Stimulated activated CD4-positive, alpha-beta T cell treated with anti-CD3 and anti-CD28 coated beads, Interleukin-1b, Interleukin-23, amount 100 ng/mL, for 1 hour (primary cell): ENCODE data around the gene CHEK1.
"Not testable (repeated sequence)": the region's sequence is repeated elsewhere in the genome, so short reads cannot be mapped to it uniquely, and the experiment has no call there.

Source experiments
- DNase-seq, 2 donors: peaks; one replicate each; pipeline ENCODE4 v3.0.0-alpha.2; 2020; ENCODE audit warnings: low read depth in 2 of 2

CHEK1 gene

DNA sequence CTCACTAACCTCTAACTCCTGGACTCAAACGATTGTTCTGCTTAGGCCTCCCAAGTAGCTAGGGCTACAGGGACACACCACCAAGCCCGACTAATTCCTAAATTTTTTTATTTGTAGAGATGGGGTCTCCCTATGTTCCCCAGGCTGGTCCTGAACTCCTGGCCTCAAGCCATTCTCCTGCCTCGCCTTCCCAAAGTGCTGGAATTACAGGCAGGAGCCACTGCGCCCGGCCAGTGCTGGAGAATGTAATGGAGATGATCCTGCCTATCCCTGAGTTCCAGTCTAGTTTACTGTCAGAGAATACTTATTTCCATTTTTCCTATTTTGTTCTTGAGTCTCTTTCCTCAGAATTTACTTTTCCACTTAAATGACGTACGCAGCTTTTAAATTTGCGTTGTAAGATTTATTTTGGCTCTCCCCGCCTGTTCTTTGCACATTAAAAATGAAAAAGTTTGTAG is at the start of gene CHEK1:
CHEK1 (plus strand) TSS at position 408 of the 458 bp plus-strand sequence. CDS start 1,606 bp downstream, outside the sequence.
- no peak for DNase-seq

DNA sequence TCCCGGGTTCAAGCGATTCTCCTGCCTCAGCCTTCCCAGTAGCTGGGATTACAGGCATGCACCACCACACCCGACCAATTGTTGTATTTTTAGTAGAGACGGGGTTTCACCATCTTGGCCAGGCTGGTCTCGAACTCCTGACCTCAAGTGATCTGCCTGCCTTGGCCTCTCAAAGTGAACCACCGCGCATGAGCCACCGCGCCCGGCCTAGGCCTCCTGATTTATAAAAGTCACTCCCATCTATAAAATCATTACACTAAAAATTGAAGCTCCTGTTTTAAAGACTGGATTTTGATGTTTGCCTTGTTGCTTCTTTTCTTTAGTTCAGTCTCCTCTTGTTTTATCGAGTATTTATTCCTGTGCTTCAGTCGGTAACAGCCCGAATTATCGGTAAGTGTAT is 47.8 kb upstream of the CHEK1 start:
- not testable (repeated sequence) for DNase-seq

DNA sequence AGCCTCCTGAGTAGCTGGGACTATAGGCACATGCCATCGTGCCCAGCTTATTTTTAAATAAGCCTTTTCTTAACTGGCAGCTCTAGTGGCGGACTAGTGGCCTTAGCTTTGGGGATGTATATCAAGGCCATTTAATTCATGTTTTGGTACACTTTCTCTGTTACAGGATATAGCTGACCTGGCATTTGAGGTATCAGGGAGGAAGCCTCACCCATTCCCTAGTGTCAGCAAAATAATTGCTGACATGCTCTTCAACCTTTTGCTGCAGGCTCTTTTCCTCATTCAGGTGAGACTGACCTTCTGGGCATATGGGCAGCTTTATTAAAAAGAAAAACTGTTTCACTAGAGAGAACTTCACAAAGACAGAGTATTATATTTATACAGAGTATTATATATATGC is 46.2 kb upstream of the CHEK1 start:
- no peak for DNase-seq

DNA sequence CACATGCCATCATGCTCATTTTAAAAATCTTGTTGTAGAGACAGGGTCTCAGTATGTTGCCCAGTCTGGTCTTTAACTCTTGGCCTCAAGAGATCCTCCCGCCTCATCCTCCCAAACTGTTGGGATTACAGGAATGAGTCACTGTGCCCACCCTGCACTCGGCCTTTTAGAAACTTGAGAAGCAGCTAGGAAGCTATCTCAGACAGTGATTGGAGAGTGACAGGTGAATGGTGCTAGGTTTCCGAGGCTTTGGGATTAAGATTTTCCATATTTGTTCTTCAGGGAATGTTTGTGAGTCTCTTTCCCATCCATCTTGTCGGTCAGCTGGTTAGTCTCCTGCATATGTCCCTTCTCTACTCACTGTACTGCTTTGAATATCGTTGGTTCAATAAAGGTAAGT is 45.2 kb upstream of the CHEK1 start:
- DNase-seq, result no peak

DNA sequence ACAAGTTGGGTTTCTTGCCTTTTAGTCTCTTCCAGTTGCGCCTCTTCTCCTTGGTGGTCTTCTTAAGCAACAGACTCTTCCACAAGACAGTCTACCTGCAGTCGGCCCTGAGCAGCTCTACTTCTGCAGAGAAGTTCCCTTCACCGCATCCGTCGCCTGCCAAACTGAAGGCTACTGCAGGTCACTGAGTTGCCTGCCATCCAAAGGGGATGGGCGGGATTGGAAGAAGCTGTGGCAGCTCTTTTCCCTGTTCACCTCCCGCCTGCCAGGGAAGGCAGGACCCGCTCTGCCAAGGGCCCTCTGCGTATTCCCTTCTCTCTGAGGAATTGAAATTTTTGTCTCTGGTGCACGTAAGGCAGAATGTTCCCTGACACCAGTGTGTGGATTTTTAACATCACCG is 41.5 kb upstream of the CHEK1 start:
- DNase-seq, result no peak

DNA sequence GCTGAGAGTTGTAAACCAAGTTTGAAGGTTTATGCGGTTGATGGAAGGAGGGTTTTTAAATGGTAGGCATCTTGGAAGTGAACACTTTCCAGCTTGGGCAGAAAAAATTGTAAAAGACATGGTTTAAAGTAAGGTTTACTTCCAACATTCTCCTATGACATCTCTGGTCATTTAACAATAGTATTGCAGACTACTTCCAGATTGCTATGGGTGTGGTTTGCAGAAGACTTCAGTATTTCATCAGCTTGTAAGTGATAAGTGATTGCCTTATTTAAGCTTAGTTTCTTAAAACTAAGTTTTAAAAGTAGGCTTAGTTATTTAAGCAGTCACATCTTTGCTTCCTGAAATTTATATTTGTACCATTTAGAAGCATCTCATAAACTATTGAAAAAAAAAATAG is 39.5 kb upstream of the CHEK1 start:
- no peak for DNase-seq

DNA sequence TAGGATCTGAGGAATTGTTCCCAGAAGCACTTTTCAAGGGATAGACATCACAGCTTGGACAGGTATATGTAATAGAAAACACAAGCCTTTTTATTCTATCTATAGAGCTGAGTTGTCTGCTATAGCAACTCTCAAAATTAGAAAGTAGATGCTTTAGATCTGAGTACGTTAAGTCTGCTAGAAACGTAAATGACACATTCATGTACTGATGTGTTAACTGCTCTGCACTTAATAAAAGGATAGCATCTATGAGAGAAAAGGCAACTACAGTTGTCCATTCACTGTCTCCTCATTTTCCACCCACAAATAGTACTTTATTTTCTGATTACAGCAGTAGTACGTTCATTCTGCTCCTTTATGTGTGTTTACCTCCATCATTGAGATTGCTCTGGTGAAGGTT is 38.3 kb upstream of the CHEK1 start:
- no peak for DNase-seq

DNA sequence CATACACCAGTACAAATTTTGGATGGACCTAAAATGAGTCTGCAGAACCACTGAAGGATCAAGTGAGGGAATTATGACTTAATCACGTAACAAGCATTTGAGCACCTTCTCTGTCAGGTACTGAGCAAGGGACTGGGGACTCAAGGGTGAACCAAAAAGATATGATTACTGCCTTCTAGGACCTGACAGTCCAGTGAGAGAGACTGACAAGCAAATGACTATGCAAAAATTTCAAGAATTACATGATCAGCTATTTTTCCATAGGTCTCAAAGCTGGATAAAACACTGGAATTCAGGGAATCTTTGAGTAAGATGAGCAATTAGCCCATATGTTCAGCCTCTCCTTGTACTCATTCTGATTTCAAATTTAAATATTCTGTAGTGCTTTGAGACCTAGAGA is 37.5 kb upstream of the CHEK1 start:
- DNase-seq, result no peak

DNA sequence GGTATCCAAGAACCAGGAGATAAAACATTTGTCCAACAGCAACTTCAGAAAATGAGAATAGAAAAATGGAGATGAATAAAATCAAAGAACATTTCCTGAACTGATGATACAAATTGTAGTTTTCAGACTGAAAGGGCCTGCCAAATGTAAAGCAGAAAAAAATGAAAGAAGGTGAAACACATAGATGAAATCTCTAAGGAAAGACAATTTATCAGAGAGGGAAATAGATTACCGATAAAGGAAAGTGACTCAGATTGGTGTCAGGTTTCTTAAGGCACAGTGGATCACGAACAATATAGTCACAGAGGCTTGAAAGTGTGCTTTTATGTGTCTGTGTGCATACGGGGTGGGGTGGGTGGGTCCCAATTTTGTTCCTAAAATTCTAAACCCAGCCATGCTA is 36.5 kb upstream of the CHEK1 start:
- no peak for DNase-seq

DNA sequence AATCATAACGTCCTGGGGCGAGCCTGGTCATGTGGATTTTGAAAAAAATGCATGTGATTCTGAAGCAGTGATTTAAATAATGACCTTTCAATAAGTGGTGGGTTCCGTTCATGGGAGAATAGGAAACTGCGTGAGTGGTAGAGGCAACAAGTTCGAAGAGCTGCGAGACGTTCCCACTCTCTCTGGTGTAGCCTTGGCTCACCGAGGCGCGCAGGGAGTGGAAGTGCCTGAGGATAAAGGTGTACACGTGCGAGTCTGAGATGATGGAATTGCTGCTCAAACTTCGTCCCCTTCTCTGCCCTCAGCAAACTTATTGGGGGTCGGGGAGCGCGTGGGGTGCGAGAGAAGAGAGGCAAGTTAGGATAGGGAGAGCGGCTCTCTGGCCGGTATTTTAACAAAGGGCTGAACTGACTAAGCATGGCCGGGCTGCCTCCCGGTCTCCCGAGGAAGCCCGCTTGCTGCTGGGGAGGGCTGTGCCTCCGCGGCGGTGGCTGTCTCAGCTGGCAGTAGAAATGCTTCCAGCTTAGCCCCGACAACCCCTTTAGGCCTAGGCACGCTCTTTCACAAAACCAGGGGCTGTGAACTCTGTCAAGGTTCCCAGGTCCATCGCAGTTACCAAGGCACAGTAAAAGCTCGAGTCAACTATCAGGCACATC is 33.2 kb upstream of the CHEK1 start:
- no peak for DNase-seq

DNA sequence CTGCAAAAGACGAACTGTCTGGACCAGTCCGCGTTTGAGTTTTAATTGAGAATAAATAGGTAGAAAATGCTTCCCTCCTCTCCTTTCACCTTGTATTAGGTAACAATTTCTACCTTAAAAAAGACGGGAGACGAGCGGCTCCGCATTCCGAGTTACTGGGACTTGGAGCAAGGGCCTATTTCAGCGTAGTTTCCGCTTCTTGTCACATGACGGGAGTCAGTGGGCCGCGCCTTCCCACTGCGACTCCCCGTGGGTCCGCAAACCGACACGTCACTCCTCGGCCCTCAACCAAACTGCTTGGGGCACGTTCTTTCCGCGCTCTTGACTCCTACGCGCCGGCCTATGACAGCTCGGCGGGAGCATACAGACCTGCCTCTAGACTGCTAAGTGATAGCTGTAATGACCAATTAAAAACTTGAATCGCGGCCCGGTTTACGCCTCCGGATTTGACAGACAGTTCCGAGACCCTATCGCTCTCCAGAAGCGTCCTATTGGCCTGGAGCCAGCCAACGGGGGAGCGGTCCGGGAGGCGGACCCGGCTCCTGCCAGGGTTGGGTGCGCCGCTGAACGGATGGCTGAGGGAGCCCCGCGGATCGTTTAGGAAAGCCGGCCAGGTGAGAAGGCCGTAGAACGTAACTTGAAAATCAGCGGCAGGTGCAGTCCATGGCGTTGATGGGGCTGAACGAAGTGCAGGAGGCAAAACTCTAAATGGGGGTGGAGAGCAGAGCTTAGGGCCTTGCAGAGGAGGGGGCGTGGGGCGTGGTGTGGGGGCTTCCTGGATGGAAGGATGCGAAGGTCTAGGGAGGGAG is 32.5 kb upstream of the CHEK1 start, which contains the start of gene STT3A:
STT3A (plus strand) TSS at position 548 of the 809 bp plus-strand sequence. CDS start 3,064 bp downstream, outside the sequence.
- DNase-seq, result peak; percentile 92 to 96

DNA sequence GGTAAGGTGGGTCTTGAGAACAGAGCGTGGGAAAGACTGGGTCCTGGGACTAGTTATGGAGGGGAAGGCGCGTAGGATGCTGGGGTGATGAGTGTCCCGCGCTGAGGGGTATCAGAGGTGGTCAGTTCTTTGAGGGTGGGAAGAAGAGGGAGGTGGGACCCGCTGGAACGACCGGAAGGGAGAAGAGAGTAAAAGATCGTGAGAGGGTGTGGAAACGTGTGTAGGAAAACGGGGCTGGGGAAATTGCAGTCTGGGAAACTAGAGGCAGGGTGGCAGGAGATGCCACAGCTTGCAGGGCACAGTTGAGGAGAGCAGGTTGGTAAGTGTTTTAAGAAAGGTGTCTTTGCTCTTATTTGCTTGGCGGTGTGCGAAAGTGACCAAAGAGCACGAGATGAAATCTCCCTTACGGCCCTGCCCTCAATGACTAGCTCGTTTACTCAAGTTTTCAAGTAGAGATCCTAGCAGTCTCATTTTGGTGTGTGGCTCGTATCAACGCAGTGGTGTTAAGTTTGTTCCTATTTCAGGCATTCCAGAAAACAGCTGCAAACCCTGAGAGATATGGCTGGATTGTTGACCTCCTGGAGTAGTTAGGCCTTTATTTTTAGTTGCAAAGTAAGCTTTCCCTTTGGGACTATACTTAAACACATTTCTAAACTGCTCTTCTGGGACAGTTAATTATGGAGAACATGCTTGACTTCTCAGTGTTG is 31.7 kb upstream of the CHEK1 start:
- DNase-seq, result no peak

DNA sequence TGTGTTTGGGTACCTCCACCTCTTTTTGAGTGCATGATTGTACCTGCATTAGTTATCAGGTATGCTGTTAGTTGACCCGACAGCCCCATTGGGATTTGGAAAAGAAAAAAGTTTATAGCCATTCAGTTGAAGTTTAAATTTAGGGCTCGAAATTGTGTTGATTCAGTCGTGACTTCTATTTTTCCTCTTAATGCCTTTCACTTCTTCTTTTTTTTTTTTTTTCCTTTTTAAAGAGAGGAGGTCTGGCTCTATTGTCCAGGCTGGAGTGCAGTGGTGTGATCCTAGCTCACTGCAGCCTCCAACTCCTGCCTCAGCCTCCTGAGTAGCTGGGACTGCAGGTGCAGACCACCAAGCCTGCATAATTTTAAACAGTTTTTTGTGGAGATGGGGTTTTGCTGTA is 30.0 kb upstream of the CHEK1 start:
- DNase-seq, result no peak

DNA sequence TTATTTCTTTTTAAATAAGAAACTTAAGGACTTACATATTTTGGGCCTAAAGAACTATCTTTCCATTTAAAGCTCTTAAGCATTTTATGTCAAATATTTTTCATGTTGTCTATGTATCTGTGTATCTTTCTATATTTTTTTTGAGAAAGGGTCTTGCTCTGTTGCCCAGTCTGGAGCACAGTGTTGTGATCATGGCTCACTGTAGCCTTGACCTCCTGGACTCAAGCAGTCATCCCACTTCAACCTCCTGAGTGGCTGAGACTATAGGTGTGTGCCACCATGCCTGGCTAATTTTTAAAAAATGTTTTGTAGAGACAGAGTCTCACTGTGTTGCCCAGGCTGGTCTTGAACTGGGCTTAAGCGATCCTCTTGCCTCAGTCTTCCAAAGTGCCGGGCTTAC is 24.3 kb upstream of the CHEK1 start:
- DNase-seq, result no peak

DNA sequence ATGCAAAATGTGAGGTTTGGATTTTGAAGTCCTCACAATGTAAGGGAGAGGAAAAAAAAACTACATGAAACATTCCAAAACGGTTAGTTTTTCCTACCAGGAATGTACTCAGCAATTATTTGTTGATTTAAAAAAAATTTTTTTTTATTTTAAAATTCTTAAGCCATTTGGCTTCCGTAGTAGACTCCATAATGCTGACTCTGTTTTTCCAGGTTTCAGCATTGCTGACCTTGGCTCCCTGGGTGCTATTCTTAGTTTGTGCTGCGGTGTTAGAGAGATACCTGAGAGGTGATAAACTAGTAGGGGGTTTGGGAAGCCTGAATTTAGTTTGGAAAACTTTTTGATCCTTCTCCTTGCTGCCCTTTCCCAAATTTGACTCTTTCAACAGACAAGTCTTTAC is 21.8 kb upstream of the CHEK1 start:
- no peak for DNase-seq

DNA sequence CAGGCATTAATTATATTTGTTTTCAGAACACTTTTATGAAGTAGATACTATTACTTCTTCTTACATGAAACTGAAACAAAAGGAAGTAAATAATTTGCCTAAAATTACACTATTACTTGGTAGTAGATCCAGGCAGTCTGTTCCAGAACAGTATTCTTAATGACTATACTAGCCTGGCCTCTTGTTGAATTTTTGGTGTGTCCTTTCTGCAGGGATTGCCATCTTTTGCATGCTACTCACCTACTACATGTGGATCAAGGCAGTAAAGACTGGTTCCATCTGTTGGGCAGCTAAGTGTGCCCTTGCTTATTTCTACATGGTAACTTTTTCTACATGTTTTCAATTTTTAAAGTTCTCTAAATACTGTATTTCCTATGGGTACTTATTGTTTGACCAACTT is 19.5 kb upstream of the CHEK1 start:
- DNase-seq, result no peak

DNA sequence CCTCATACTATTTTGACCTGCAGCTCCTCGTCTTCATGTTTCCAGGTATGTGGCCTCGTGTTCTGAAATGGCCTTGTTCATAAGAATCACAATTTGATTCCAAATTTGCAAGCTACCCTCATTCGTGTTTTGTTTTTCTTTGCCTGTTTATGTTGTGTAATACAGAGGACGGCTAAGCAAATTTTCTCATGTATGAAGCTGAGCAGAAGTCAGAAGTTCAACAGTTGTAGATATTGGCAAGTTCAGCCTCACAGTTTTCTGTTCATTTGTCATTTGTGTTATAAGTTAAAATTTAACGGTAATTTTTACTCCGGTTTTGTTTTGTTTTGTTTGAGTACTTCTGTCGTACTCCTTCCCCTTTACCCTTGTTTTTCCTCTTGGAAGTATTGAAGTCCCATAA is 15.4 kb upstream of the CHEK1 start:
- DNase-seq, result no peak

DNA sequence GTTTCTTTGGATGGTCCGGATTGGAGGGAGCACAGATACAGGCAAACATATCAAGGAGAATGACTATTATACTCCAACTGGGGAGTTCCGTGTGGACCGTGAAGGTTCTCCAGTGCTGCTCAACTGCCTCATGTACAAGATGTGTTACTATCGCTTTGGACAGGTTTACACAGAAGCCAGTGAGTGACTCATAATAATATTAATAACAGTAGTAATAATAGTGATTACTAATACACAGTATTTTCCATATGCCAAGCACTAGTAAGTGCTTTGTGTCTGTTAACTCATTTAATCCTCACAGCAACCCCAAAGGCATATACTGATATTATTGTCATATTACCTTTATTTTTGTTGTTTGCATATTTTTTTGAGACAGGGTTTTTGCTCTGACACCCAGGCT is 6.6 kb upstream of the CHEK1 start:
- no peak for DNase-seq

DNA sequence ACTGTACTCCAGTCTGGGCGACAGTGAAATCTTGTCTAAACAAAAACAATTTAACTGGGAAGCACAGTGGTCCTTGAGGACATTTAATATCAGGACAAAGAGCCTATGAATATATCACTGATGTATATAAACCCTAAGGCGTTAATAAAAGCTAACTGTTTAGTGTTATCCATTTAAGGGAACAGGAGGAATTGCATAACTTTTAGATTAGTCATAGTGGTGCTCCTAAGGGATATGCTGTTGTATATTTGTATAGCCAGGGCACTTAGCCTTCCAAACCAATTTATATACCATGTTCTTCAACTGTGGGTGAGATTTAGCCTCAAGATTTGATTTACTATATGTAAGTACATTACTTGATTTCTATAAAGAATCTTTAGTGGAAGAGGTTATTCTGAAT is 3.0 kb upstream of the CHEK1 start:
- no peak for DNase-seq

DNA sequence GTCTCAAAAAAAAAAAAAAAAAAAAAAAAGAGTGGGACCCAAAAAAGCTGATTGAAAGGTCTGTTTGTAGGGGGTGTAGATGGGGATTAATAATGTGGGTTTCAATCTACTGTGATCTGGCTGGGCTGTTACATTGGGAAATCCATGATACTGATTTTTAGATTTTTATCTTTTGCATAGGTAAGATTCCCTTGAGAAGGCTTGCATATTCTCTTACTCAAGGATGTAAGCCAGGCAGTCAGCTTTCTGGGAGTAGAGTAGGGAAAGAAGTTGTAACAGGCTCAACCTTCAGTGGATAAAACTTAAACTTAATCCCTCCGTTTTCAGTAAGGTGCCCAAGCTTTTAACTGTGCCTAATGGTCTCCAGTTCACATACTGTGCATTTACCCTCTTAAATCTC is 1.9 kb upstream of the CHEK1 start:
- no peak for DNase-seq

DNA sequence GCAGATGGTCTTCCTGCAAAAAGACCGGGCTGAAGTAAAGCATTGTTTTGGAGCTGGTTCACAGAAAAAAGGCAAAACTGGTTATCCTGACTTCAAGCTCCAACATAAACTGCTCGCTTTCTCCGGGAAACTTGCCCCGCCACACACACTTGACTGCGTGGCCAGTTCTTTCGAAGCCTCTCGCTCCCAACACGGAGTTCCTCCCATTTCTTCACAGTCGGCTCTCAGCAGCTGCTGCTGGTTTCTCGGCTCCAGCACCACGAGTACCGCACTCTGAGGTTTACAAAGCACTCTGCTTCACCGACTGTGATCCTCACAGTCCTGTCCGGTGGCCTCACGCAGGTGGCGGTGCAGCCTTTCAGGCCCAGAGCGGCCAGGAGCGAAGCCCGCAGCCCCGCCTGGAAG is 264 bp downstream of the CHEK1 start:
- no peak for DNase-seq

DNA sequence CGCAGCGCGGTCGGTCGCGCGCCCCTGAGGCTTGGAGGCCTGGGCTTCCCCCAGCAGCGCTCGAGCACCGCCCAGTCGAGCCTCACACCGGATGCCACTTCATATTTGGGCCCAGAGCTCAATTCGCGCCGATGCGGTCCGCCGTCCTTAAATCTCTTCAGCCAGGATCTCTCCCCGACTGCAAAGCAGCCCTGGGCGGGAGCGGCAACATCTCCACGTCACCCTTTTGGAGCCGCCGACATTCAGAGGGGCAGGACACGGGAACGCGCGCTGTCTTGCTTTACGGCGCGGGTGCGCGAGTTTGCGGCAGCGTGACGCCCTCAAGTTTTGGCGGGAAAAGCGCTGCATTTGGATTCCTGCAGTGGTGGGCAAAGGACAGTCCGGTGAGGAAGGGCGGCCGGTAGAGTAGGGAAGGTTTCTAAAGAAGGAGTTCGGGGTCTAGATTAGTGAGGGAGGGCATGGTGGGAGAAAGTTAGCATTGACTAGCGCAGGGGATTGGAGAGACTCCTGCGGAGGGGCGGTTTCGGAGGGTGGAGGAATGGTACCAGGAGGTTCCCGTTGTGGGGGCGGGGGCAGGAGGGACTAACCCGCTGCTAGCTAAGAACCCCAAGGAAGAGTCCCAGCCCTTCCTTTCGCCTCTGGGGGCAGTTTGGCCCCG is 796 bp downstream of the CHEK1 start:
- peak; percentile 57 to 70 for DNase-seq
